Measurements from ENCODE around the gene PMVK. TPM values are rescaled to one million over a fixed set of nuclear protein-coding genes. Genes with fewer than 3 reads are reported as not detected.

Gene PMVK
- total RNA-seq, 3 donors from 2014 or later (not counting 1 experiment from before 2014, with no cell fraction given) = 9.0 to 12.1 (median 11.0) TPM

GRCh38 chr1:154961207-154962155 lies 25.0 kb upstream of the PMVK start, which contains the start of gene PYGO2:
TSS of gene PYGO2 (minus strand) at chr1:154961782. CDS start at chr1:154961576, 206 bp downstream.
- intact Hi-C loops (cut with micrococcal nuclease) = loop anchor here (1.0 to 2.0 kb wide), 2 partner anchors 37 to 56 kb away; no protein-coding TSS in a partner anchor
- Histone ChIP-seq H3K27me3 (ENCODE audit: control insufficient read depth, insufficient read depth, low read length) (no peaks in the 10 kb centered on the region), H3K36me3 (ENCODE audit: control insufficient read depth, insufficient read depth, low read length) (peaks cover 41% of the 10 kb centered on the region), H3K4me1 (ENCODE audit: control insufficient read depth, insufficient read depth, low read length) (peaks cover 24% of the 10 kb centered on the region), H3K27ac (ENCODE audit: low read length) (peak within 1 kb of the TSS; percentile 93), H3K4me3 (ENCODE audit: low read length) (peak within 1 kb of the TSS; percentile 65), H3K9me3 (ENCODE audit: control insufficient read depth, insufficient read depth, low read length) (no peaks in the 10 kb centered on the region)
- H3K36me3 Mint-ChIP-seq = no peaks in the 10 kb centered on the region
- ATAC-seq (peak; percentile 82 to 90 (median 84)), DNase-seq (peak; percentile 79 to 89)
- WGBS (ENCODE audit: insufficient coverage) = under 1% methylated on average over 93 of the region's 93 CpGs
- H3K4me3 Mint-ChIP-seq = peak within 1 kb of the TSS; percentile 91
- TF ChIP-seq, protein P1, sequence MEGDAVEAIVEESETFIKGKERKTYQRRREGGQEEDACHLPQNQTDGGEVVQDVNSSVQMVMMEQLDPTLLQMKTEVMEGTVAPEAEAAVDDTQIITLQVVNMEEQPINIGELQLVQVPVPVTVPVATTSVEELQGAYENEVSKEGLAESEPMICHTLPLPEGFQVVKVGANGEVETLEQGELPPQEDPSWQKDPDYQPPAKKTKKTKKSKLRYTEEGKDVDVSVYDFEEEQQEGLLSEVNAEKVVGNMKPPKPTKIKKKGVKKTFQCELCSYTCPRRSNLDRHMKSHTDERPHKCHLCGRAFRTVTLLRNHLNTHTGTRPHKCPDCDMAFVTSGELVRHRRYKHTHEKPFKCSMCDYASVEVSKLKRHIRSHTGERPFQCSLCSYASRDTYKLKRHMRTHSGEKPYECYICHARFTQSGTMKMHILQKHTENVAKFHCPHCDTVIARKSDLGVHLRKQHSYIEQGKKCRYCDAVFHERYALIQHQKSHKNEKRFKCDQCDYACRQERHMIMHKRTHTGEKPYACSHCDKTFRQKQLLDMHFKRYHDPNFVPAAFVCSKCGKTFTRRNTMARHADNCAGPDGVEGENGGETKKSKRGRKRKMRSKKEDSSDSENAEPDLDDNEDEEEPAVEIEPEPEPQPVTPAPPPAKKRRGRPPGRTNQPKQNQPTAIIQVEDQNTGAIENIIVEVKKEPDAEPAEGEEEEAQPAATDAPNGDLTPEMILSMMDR (IDR thresholded peaks at IDR 0.05) = peak; percentile 76
- H3K27me3 Mint-ChIP-seq (ENCODE audit: low read depth in 2 of 2) = no peaks in the 10 kb centered on the region
- H3K27ac Mint-ChIP-seq = peak within 1 kb of the TSS; percentile 88
- H3K9me3 Mint-ChIP-seq = no peaks in the 10 kb centered on the region
- H3K4me1 Mint-ChIP-seq = peaks cover 20 to 31% of the 10 kb centered on the region in 2 donors

GRCh38 chr1:154960446-154961136 lies 24.1 kb upstream of the PMVK start:
- TF ChIP-seq, protein P1 (IDR thresholded peaks at IDR 0.05) = no peak
- Mint-ChIP-seq H3K4me1 (peaks cover 29 to 37% of the 10 kb centered on the region in 2 donors), H3K36me3 (no peaks in the 10 kb centered on the region), H3K27me3 (ENCODE audit: low read depth in 2 of 2) (no peaks in the 10 kb centered on the region), H3K4me3 (peak overlapping the region; percentile 91), H3K9me3 (no peaks in the 10 kb centered on the region), H3K27ac (peak overlapping the region; percentile 88)
- no peak for ATAC-seq
- intact Hi-C loops (cut with micrococcal nuclease) = loop anchor here (2.0 kb wide), 1 partner anchor 38 kb away; no protein-coding TSS in a partner anchor
- H3K9me3 ChIP-seq (ENCODE audit: control insufficient read depth, insufficient read depth, low read length) = no peaks in the 10 kb centered on the region
- peak overlapping the region; percentile 65 for H3K4me3 ChIP-seq (ENCODE audit: low read length)
- H3K36me3 ChIP-seq (ENCODE audit: control insufficient read depth, insufficient read depth, low read length) = peaks cover 33% of the 10 kb centered on the region
- peak in 1 of 2 donors; percentile 41 for DNase-seq
- peaks cover 29% of the 10 kb centered on the region for H3K4me1 ChIP-seq (ENCODE audit: control insufficient read depth, insufficient read depth, low read length)
- H3K27ac ChIP-seq (ENCODE audit: low read length) = peak overlapping the region; percentile 93
- H3K27me3 ChIP-seq (ENCODE audit: control insufficient read depth, insufficient read depth, low read length) = no peaks in the 10 kb centered on the region
- 10% methylated on average over 8 of the region's 10 CpGs for WGBS (ENCODE audit: insufficient coverage)

- Histone ChIP-seq H3K36me3 (ENCODE audit: control insufficient read depth, insufficient read depth, low read length) (peaks cover 25% of the 10 kb centered on the region), H3K4me1 (ENCODE audit: control insufficient read depth, insufficient read depth, low read length) (peaks cover 41% of the 10 kb centered on the region), H3K27me3 (ENCODE audit: control insufficient read depth, insufficient read depth, low read length) (no peaks in the 10 kb centered on the region), H3K4me3 (ENCODE audit: low read length) (no peak overlapping the region), H3K9me3 (ENCODE audit: control insufficient read depth, insufficient read depth, low read length) (no peaks in the 10 kb centered on the region), H3K27ac (ENCODE audit: low read length) (no peak overlapping the region)
- Mint-ChIP-seq H3K4me1 (peaks cover 41 to 47% of the 10 kb centered on the region in 2 donors), H3K27ac (peak overlapping the region in 1 of 2 donors; percentile 88), H3K27me3 (ENCODE audit: low read depth in 2 of 2) (no peaks in the 10 kb centered on the region), H3K9me3 (no peaks in the 10 kb centered on the region), H3K36me3 (no peaks in the 10 kb centered on the region), H3K4me3 (no peak overlapping the region)
- ATAC-seq = no peak
- 98% methylated on average over 7 of the region's 7 CpGs for WGBS (ENCODE audit: insufficient coverage)
- intact Hi-C loops (cut with micrococcal nuclease) = loop anchor here (5.0 kb wide), 1 partner anchor 93 kb away; the partner anchor contains the start of gene ADAM15
- DNase-seq = no peak
- TF ChIP-seq, protein P1 (IDR thresholded peaks at IDR 0.05) = no peak
Observed at GRCh38 chr1:154959426-154959780, 22.9 kb upstream of the PMVK start.

Measured in natural killer cell (primary cell).